HG02759 (cell line): Measurements from ENCODE around the gene SPG11.
A peak's percentile ranks its signal among the peaks of the same experiment; 100 is the strongest.

Experiments
- ATAC-seq: cut with Tn5 transposase; IDR thresholded peaks from one replicate; pipeline ENCODE4 v1.9.1; 2021; ENCODE audit warnings: mild to moderate bottlenecking, moderate library complexity; ENCODE audit not compliant: unreplicated experiment

The SPG11 gene

DNA sequence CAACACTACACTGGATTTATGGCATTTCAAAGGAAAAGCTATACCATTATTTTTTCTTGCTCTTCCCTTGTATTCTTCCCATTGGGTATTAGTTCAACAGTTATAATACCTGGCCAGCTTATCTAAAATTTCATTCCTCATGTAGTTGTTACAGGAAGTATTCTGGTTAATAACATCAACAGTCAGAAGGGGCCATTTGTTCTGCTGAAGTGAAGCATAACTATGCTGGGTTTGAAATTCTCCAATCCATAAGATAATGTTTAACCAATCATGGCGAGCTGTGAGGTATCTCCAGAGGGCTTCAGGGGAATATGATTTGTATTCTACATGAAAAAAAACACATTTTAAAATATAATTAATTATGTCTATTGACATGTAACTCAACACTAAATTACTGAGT is 43.4 kb downstream of the SPG11 start:
- no peak for ATAC-seq

DNA sequence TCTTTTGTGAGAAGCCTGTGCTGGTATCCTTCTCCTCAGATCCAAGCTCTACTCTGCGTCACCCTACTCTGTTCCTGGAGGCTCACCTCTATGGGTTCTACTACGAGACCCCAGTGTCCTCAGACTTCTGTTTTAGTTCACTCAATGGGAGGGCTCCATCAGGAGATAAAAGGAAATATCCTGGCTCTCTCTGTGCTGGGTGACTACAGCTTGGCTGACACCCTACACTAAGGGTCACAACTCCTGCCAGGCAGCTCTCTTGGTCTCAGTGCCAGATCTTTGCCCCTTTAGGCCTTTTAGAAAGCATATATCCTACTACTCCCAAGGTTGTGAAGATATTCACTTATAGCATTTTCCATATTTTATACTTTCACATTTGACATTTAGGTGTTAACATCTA is 46.5 kb downstream of the SPG11 start:
- ATAC-seq, result no peak

DNA sequence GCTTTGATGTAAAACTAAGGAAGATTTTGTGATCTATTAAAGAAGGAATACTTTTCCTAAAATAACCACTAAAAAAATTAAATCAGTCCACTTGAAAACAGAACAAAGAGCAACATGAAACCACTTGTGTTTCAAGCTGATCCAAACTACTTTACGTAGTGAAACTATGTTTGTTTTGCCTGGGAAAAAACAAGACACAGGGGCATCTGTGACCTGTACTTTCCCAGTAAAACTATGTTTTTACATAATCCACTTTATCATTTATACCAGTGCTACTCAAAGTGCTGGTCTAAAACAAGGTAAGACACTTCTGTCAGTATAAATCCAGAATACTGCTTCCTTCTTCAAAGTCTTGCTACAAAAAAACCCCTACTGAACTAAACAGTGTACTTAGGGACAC is 56.7 kb downstream of the SPG11 start:
- no peak for ATAC-seq

DNA sequence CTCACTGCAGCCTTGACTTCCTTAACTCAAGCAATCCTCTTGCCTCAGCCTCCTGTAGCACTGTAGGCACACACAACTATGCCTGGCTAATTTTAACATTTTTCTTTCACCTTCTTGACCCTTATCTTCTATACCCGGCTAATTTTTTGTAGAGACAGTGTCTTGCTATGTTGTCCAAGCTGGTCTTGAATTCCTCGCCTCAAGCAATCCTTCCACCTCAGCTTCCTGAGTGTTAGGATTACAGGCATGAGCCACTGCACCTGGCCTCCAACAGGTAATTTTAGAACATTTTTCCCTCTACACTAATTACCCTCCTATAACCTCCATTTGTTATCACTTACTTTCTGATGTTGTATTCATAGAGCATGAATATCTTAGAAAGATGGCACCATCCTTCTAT is 60.3 kb downstream of the SPG11 start:
- ATAC-seq, result no peak

DNA sequence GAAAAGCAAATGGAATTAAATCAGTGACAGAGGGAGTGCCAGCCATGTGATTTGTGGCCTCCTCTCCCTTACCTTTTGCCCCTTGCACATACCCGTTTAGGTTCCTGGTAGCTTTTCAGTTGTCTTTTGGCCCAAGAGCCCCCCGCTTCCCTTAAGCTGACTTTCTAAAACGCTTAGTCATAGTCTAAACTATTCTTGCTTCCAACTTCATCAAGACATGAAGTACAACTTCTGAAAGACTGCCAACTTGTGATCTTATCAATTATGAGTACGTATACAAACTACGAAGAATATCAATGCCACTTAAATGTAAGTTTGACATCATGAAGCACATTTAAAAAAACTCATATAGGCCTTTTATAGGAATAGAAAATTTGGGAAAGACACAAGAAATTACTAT is 64.6 kb downstream of the SPG11 start:
- ATAC-seq, result no peak

DNA sequence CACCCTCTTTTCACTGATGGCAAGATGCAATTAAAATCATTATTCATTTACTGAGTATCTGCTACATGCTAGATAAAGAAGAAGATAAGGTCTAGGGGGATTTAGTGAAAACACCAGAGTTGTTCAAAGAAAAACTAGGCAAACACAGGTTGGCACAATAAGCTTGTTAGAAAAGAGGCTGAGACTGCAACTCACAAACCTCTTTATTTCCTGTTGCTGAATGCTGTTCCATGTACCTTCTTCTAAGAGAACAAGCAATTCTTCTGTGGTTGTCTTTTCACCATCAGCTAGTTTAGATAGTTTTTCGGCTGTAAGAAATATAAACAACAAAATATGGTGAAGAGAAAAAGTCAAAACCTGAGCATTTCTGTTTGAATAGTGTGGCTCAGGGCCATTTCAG is 65.4 kb downstream of the SPG11 start:
- no peak for ATAC-seq

DNA sequence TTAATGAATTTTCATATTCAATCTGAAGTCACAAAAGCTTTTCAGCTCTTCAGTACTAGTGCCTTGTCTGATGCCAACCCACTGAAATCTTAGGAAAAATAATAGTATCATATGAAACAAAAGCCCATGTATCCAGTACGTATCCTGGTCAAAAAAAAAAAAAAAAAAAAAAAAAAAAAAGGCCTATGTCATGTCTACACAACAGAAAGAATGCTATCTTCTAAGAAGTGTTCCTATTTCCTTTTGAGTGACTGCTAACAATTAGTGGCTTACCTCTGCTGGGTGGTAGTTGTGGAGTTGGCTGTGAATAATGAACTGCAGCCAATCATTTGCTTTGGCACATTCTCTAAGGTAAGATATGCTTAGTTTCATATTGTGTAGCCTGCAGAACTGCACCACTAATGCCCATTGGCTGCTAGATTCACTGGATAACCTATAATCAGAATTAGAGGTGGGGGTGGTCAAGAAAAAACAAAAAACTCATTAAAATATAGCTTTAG is 66.9 kb downstream of the SPG11 start:
- no peak for ATAC-seq

DNA sequence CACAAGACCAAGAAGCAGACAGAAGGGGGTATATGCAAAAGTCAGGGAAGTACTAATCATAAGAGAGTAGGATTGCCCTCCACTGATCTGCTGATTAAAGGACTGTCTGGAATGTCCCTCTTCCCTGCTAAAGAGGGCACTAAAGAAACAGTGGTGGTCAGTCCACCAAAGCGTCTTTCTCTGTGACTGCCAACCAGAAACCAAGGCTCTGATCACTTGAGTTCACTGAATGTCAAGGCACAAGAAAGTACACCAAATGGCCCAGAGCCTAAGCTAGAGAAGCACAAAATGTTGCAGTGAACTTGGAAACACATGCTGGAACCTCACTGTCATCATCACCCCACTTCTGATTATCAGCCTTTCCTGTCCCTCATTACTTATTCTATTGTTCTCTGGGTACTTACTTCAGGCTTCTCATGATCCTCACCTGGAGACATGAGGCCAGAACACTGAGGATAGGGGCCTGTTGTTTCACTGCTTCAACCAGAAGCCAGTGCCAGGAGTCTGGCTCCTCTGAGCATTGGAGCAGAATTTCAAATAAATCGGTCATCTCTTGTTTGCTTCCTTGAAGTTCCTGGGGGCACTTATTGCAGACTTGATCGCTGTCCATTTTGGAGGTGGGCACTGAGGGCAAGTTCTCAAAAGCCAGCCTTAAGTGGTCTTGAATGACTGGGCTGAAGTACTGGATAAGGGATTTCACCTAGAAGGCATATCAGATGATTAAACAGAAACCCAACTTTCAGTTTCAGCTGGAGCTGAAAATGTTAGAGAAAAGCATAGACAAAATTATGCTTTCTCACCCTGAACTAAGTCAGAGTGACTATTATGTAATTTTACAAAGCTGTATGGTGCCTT is 67.6 kb downstream of the SPG11 start:
- ATAC-seq, result peak; percentile 48

DNA sequence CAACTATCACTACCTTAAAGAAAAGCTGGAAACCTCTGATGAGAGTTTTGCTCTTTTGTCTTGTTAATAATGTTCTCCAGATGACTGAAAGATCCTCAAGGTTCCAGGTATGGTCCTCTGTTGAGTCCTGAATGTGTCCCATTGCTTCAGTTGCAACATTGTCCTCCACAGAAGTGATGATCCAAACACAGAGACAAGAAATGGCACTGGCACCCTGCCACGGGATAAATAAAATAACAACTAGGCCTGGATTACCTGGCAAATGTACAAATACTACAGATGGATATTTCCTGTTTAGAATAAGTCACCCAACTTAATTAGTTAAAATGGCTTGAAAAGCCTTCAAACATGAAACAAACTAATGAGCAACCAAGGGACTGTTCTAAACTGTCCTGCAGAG is 68.2 kb downstream of the SPG11 start:
- ATAC-seq, result no peak

DNA sequence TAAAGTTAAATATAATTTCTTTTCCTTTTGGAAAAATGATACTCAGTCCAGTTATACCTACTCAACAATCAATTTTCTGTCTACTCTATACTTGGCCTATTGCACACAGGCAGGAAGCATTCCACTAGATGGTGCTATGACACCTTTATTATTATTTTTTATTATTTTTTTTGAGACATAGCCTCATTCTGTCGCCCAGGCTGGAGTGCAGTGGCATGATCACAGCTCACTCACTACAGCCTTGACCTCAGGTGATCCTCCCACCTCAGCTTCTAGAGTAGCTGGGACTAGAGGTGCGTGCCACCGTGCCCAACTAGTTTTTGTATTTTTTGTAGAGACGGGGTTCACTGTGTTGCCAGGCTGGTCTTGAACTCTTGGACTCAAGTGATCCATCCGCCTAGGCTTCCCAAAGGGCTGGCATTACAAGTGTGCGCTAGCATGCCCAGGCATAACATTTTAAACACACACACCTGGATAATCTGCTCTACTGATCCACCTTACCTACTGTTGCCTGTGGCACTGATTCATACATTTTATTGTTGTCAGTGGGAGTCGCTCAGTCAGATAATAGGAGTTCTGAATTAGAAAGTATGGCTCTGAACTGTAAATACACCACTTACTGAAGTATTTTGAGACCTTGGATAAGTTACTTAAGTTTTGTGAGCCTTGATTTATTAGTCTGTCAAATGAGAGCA is 70.3 kb downstream of the SPG11 start:
- no peak for ATAC-seq

DNA sequence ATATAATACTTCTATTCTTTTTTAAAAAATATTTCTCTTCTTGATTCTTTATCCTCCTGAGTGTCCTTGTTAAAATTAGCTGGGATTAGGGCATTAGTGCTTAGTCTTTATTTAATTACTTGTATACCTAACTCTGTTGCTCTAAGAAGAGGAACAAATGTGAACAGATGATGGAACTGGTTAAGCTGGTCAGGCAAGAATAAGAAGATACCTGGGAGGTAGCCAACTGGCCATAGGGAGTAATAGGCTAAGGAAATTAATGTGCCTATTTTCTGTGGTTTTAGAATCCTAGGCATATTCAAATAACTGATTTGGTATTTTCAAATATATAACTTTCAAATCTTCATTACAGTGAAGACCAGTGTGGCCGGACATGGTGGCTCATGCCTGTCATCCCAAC is 72.1 kb downstream of the SPG11 start:
- ATAC-seq, result no peak

DNA sequence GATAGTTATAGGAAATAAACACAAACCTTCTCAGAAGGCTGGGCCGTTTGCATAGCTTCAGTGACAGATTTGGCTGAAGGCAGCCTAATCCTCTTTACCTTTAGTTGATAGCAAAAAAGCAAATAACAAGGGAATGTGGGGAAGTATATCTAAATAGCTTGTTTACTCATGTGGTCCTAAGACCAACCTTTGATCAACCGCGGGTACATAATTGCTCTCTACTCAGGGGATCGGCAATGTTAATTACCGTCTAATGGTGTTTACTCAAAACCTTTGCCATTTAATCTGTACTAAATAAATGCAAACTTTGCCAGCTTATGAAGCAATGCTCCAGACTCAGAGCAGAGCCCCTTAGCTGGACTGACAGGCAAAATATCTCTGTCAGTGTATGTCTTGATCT is 74.9 kb downstream of the SPG11 start:
- no peak for ATAC-seq

DNA sequence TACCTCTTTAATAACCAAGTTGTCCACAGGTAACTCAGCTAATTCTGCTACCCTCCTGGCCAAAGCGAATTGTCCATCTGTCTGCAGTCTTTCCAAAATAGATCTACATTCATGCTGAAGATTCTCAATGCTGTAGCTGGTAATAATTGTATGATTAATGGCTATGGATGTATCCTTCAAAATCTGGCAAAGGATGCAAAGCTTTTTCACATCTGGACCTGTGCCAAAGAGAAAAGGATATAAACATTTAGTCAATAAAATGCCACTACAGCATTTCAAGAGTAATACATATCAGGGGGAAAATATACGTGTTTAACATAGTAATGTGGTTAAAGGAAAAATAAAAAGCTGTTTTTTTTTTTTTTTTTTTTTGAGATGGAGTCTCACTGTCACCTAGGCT is 77.8 kb downstream of the SPG11 start:
- no peak for ATAC-seq

DNA sequence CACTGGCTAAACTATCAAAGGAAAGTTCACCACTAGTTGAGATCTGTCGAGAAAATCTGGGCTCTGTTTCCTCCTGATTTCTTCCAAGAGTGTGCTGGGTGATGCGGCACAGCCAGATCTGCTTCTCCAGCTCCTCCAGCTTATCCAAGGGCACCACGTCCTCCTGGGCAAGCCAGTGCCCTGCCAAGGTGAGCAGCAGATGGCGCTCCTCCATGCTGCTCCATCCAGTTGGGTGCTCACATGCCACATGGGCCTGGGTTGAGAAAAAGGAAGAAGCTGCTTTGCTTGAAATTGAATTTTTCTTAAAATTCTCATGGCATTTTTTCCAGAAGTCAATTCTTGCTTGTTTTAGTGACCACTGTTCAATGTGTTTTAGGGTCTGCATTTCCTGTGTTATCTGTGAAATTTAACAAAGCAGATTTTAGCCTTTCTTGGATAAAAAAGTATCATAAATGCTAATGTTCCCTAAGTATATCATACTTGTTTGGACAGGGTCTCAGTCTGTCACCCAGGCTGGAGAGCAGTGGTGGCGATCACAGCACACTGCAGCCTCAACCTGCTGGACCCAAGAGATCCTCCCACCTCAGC is 79.2 kb downstream of the SPG11 start:
- no peak for ATAC-seq

DNA sequence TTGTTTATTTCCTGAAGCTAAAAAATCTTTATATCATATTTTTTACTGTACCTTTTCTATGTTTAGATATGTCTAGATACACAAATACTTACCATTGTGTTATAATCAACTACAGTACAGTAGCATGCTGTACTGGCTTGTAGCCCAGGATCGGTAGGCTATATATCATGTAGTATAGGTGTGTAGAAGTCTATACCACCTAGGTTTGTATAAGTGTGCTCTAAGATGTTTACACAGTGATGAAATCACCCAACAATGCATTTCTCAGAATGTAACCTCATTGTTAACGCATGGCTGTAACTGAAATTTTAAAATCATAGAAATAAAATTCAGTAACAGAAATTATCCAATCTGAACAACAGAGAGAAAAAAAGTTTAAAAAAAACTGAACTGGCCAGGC is 83.4 kb downstream of the SPG11 start:
- no peak for ATAC-seq

DNA sequence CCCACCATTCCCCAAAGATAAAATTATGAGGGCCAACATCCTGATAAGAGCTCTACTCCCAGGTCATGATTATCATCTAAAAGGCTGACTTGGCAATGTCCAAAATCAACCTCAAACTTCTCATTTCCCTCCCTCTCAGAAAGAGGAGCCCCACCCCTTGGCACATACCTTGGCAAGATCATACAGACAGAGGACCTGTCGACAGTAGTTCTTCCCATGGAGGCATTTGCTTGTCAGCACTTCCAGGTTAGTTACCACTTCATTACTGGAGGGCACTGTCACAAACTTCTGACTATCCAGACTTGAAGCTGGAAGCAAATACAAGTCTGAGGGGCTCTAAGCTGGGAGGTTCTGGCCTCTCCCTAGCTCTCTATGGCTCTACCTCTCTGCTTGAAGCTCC is 88.7 kb downstream of the SPG11 start:
- no peak for ATAC-seq

DNA sequence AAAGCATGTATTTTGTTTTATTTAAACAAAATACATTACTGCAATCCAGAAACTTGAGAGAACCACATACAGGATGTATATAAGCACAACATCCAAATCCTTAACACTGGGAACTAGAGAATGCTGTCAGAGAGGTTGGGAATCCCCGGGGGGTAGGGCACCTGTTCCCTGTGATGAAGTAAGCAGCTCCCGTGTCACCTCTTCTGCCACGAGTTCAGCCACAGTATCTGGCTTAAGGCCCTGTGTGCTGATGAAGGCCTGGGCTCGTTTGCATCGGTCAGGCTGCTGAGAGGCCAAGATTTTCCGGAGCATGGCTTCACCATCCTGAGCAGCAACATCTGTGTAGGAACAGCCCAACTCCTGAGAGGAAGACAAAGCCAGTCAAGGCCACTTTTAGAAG is 90.1 kb downstream of the SPG11 start:
- no peak for ATAC-seq

DNA sequence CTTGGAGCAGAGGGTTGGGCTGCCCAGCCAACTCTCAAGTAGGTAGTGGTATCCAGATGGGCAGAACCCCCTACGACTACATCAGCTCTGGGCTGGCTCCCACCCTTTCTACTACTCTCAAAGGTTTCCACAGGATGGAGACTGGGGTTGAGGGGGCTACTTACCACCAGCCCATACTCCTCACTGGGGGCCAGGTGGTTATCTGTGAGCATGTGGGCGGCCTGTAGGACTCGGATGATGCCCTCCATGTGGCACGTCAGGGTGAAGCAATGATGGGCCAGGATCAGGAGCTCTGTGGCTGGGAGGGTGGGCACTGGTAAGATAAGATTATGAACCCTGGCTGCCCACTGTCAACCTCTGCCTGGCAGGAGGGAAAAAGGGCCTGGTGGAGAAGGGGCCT is 93.1 kb downstream of the SPG11 start:
- no peak for ATAC-seq

DNA sequence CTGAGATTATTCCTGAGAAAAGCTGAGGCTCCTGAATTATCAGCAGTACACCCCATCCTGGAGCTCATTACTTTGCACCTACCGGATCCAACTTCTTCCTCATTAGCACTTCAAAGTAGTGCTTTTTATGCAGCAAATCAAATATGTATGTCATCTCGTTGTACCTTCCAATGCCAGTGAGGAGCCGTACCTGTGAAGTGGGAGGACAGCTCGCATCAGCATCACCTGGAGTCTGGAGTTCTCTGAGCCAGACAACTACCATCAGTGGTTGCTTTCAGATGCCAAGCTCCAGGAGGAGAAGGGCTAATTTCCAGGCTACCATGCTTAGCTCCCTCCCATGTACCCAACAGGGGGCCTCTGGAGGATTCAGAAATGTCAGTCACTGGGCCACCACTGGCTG is 94.1 kb downstream of the SPG11 start:
- no peak for ATAC-seq

DNA sequence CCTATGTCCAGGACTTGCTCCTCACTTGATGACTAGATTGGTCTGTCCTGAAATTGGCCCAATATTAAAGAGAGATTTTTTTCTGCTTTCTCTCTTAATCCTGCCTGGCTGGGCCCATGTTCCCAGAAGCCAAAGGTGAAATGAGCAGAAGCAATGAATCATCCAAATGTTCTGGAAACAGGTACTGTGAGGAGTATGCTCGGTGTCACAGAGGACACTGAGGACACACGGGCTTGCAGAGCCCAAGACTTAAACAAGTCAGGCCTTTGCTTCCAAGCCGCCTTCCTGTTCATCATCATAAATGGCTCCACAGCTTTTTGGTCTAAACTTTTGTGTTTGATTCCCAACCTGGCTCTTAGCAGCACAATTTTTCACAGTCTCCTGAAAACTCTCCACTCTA is 95.1 kb downstream of the SPG11 start:
- ATAC-seq, result no peak

DNA sequence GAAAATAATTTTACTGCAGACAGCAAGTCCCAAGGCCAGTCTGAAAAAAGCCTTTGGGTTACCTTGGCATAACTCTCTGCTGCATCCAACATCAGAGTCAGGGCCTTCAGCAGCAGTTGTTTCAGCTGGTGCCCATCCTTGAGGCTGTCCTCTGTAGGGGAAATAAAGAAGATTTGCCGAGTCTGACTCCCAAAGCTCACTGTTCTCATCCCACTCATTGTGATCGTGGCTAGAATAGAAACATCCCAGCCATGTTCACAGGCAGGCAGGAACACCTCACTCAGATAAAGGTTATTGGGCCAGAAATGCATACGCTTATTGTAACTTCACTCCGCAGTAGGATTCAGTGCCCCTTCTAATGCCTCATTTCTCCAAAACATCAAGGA is 97.3 kb downstream of the SPG11 start:
- ATAC-seq, result no peak
